ENCODE measurements around the gene SLC35F1.

- TF ChIP-seq ZNF558 (tag by site-specific recombination; IDR thresholded peaks at IDR 0.05) (no peak), ZNF24 (tag by site-specific recombination; IDR thresholded peaks at IDR 0.05) (no peak), ZBTB48 (tag by site-specific recombination; IDR thresholded peaks at IDR 0.05) (no peak), KLF16 (tag by site-specific recombination; IDR thresholded peaks at IDR 0.05) (no peak), ZNF416 (tag by site-specific recombination; IDR thresholded peaks at IDR 0.05) (no peak), CTCF (tag by site-specific recombination; IDR thresholded peaks at IDR 0.05) (no peak), ZSCAN30 (tag by site-specific recombination; IDR thresholded peaks at IDR 0.05) (no peak), ATF2 (tag by site-specific recombination; IDR thresholded peaks at IDR 0.05; ENCODE audit: low read depth) (no peak), ZNF521 (tag by site-specific recombination; IDR thresholded peaks at IDR 0.05) (no peak), RBAK (tag by site-specific recombination; IDR thresholded peaks at IDR 0.05) (no peak), MZF1 (tag by site-specific recombination; IDR thresholded peaks at IDR 0.05; ENCODE audit: borderline replicate concordance) (peak; percentile 65; the same call in 1 of the 2 replicates), BCL11A (tag by site-specific recombination; IDR thresholded peaks at IDR 0.05; ENCODE audit: low read depth) (no peak)
Measured at GRCh38 chr6:117947234-117947633, 40.2 kb downstream of the SLC35F1 start.
